ENCODE measurements around the gene GAB2. TPM values are rescaled to one million over a fixed set of nuclear protein-coding genes. Genes with fewer than 3 reads are reported as not detected.

The GAB2 gene
- polyA plus RNA-seq, 5 donors, result 16.1 to 20.4 (median 17.7) TPM

GRCh38 chr11:78403781-78404180 lies 13.8 kb downstream of the GAB2 start:
- DNase-seq, result no peak

GRCh38 chr11:78402847-78403246 lies 14.8 kb downstream of the GAB2 start:
- DNase-seq, result no peak

- DNase-seq, result no peak
Observed at GRCh38 chr11:78400702-78401101, 16.9 kb downstream of the GAB2 start.

GRCh38 chr11:78400116-78400515 lies 17.5 kb downstream of the GAB2 start:
- no peak for DNase-seq

- no peak for DNase-seq
Observed at GRCh38 chr11:78399136-78399535, 18.5 kb downstream of the GAB2 start.

GRCh38 chr11:78398715-78399114 lies 18.9 kb downstream of the GAB2 start:
- no peak for DNase-seq

GRCh38 chr11:78397398-78397797 lies 20.2 kb downstream of the GAB2 start:
- no peak for DNase-seq

GRCh38 chr11:78395597-78395996 lies 22.0 kb downstream of the GAB2 start:
- DNase-seq, result no peak

GRCh38 chr11:78392854-78393253 lies 24.8 kb downstream of the GAB2 start:
- DNase-seq, result no peak

GRCh38 chr11:78391424-78391823 lies 26.2 kb downstream of the GAB2 start:
- no peak for DNase-seq

- no peak for DNase-seq
Observed at GRCh38 chr11:78390809-78391208, 26.8 kb downstream of the GAB2 start.

- no peak for DNase-seq
Observed at GRCh38 chr11:78386215-78386941, 31.2 kb downstream of the GAB2 start.

GRCh38 chr11:78385205-78385604 lies 32.4 kb downstream of the GAB2 start:
- no peak for DNase-seq

- DNase-seq, result no peak
Observed at GRCh38 chr11:78384231-78384630, 33.4 kb downstream of the GAB2 start.

GRCh38 chr11:78381865-78382264 lies 35.8 kb downstream of the GAB2 start:
- no peak for DNase-seq

- DNase-seq, result no peak
Observed at GRCh38 chr11:78380615-78381051, 37.0 kb downstream of the GAB2 start.

GRCh38 chr11:78379039-78379670 lies 38.5 kb downstream of the GAB2 start:
- no peak for DNase-seq

- no peak for DNase-seq
Observed at GRCh38 chr11:78377625-78378418, 39.8 kb downstream of the GAB2 start.

- no peak for DNase-seq
Observed at GRCh38 chr11:78376858-78377257, 40.8 kb downstream of the GAB2 start.

GRCh38 chr11:78374917-78375316 lies 42.7 kb downstream of the GAB2 start:
- DNase-seq, result no peak

GRCh38 chr11:78373689-78374088 lies 43.9 kb downstream of the GAB2 start:
- no peak for DNase-seq

- no peak for DNase-seq
Observed at GRCh38 chr11:78372114-78372768, 45.4 kb downstream of the GAB2 start.

Data from right lung (tissue), 5 donors.